Tibial nerve (tissue), 4 donors: ENCODE measurements around the gene BFSP1.

ENCODE experiments used
- EP300 ChIP-seq, 2 donors: sonication (generic); formaldehyde crosslinking; IDR thresholded peaks; one replicate each; pipeline ENCODE4 v1.6.1; 2017; ENCODE audit warnings: antibody characterized with exemption in 2 of 2, mild to moderate bottlenecking in 1 of 2
- POLR2A ChIP-seq, 2 donors: fragments of 450-650 bp; IDR thresholded peaks; one replicate each; pipeline ENCODE4 v1.6.1; 2017; ENCODE audit warnings: antibody characterized with exemption in 2 of 2, mild to moderate bottlenecking in 2 of 2, moderate library complexity in 2 of 2
- TF ChIP-seq, protein P1 (sequence below), 5 experiments: fragments of 200-600 bp in 3 of 5; fragments of 450-650 bp in 2 of 5; sonication (generic) in 3 of 5; IDR thresholded peaks; one replicate each; pipeline ENCODE4 v1.5.1; 2016 to 2019; ENCODE audit warnings: antibody characterized with exemption in 5 of 5, mild to moderate bottlenecking in 3 of 5, moderate library complexity in 2 of 5

- TF ChIP-seq, protein P1, sequence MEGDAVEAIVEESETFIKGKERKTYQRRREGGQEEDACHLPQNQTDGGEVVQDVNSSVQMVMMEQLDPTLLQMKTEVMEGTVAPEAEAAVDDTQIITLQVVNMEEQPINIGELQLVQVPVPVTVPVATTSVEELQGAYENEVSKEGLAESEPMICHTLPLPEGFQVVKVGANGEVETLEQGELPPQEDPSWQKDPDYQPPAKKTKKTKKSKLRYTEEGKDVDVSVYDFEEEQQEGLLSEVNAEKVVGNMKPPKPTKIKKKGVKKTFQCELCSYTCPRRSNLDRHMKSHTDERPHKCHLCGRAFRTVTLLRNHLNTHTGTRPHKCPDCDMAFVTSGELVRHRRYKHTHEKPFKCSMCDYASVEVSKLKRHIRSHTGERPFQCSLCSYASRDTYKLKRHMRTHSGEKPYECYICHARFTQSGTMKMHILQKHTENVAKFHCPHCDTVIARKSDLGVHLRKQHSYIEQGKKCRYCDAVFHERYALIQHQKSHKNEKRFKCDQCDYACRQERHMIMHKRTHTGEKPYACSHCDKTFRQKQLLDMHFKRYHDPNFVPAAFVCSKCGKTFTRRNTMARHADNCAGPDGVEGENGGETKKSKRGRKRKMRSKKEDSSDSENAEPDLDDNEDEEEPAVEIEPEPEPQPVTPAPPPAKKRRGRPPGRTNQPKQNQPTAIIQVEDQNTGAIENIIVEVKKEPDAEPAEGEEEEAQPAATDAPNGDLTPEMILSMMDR (IDR thresholded peaks at IDR 0.05): no peak
- TF ChIP-seq POLR2A (IDR thresholded peaks at IDR 0.05) (no peak), EP300 (IDR thresholded peaks at IDR 0.05) (no peak)
Measured at GRCh38 chr20:17504066-17504897, 26.9 kb downstream of the BFSP1 start.
